ENCODE data around the gene FGFRL1.
"Not testable (repeated sequence)": the region's sequence is repeated elsewhere in the genome, so short reads cannot be mapped to it uniquely, and the experiment has no call there.

FGFRL1 gene

GRCh38 chr4:1040344-1041146 is 29.1 kb downstream of the FGFRL1 start:
- no peak for DNase-seq (ENCODE audit: low read depth)

- no peak for DNase-seq (ENCODE audit: low read depth)
Observed at GRCh38 chr4:1041147-1041935, 29.9 kb downstream of the FGFRL1 start.

- DNase-seq (ENCODE audit: low read depth), result no peak
Observed at GRCh38 chr4:1041936-1042330, 30.5 kb downstream of the FGFRL1 start.

GRCh38 chr4:1042352-1043055 is 31.1 kb downstream of the FGFRL1 start:
- no peak for DNase-seq (ENCODE audit: low read depth)

- DNase-seq (ENCODE audit: low read depth), result no peak
Observed at GRCh38 chr4:1043162-1043561, 31.7 kb downstream of the FGFRL1 start.

- peak; percentile 98 for DNase-seq (ENCODE audit: low read depth)
Observed at GRCh38 chr4:1043651-1044468, 32.4 kb downstream of the FGFRL1 start.

GRCh38 chr4:1044469-1045192 is 33.2 kb downstream of the FGFRL1 start:
- no peak for DNase-seq (ENCODE audit: low read depth)

- no peak for DNase-seq (ENCODE audit: low read depth)
Observed at GRCh38 chr4:1045193-1045594, 33.8 kb downstream of the FGFRL1 start.

- DNase-seq (ENCODE audit: low read depth), result no peak
Observed at GRCh38 chr4:1045595-1046201, 34.3 kb downstream of the FGFRL1 start.

GRCh38 chr4:1046581-1047011 is 35.2 kb downstream of the FGFRL1 start:
- not testable (repeated sequence) for DNase-seq (ENCODE audit: low read depth)

- no peak for DNase-seq (ENCODE audit: low read depth)
Observed at GRCh38 chr4:1047106-1047975, 35.9 kb downstream of the FGFRL1 start.

- no peak for DNase-seq (ENCODE audit: low read depth)
Observed at GRCh38 chr4:1047976-1048772, 36.7 kb downstream of the FGFRL1 start.

GRCh38 chr4:1048773-1049590 is 37.6 kb downstream of the FGFRL1 start:
- DNase-seq (ENCODE audit: low read depth), result no peak

- DNase-seq (ENCODE audit: low read depth), result no peak
Observed at GRCh38 chr4:1049591-1049905, 38.1 kb downstream of the FGFRL1 start.

- DNase-seq (ENCODE audit: low read depth), result no peak
Observed at GRCh38 chr4:1050486-1051213, 39.2 kb downstream of the FGFRL1 start.

GRCh38 chr4:1051472-1051871 is 40.0 kb downstream of the FGFRL1 start:
- DNase-seq (ENCODE audit: low read depth), result no peak

- no peak for DNase-seq (ENCODE audit: low read depth)
Observed at GRCh38 chr4:1052231-1052671, 40.8 kb downstream of the FGFRL1 start.

Measured in non-pigmented ciliary epithelial cell (primary cell).